ENCODE results near the gene LARP4B.

LARP4B gene

DNA sequence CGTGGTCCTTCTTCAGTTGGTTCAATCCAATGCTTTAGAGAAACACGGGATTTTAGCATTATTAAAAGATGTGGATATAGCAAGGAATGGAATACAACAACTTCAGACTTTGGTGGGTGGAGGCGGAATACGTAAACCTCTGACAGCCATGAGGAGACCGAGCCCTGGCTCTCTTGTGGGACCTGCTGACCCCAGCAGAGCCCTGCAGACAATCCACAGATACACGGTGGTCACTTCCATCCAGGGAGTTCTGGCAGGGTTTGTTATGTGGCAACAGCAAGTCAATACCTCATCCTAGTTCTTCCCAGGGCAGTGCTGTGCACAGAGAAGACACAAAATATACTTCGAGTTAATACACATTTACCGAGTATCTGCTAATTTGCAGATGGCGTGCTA lies 123.5 kb downstream of the LARP4B start:
- H2BK12ac ChIP-seq (ENCODE audit: low read length) = no peak overlapping the region
- no peak overlapping the region for H3K18ac ChIP-seq (ENCODE audit: low read length)
- H3K27me3 ChIP-seq (ENCODE audit: insufficient read depth, low read length) = no peaks in the 10 kb centered on the region
- no peak overlapping the region for H3K14ac ChIP-seq (ENCODE audit: low read length)
- no peak overlapping the region for H3K9ac ChIP-seq (ENCODE audit: low read length)
- H3K79me2 ChIP-seq (ENCODE audit: control insufficient read depth, insufficient read depth, low read length, poor library complexity) = no peaks in the 10 kb centered on the region
- no peak overlapping the region for H2AK5ac ChIP-seq (ENCODE audit: low read length)
- H2AFZ ChIP-seq (ENCODE audit: insufficient read depth, low read length, poor library complexity) = no peak overlapping the region
- H2BK5ac ChIP-seq (ENCODE audit: low read depth, low read length, poor library complexity) = no peak overlapping the region
- peaks cover 0 to 3% of the 10 kb centered on the region in 2 experiments for H3K4me1 ChIP-seq (ENCODE audit: control insufficient read depth in 1 of 2, insufficient read depth in 2 of 2, low read length in 2 of 2)
- H4K8ac ChIP-seq (ENCODE audit: low read depth, low read length) = no peak overlapping the region
- no peaks in the 10 kb centered on the region for H3K79me1 ChIP-seq (ENCODE audit: low read length)
- H3K4me2 ChIP-seq (ENCODE audit: low read length) = no peak overlapping the region
- no peak overlapping the region for H3K4ac ChIP-seq (ENCODE audit: low read depth, low read length)
- WGBS (ENCODE audit: extremely low coverage, insufficient coverage, insufficient read length) = no CpG with 5 or more reads among the region's 9 CpGs
- H4K91ac ChIP-seq (ENCODE audit: low read depth, low read length) = no peak overlapping the region
- H3K36me3 ChIP-seq (ENCODE audit: control insufficient read depth in 1 of 2, insufficient read depth in 2 of 2, low read length in 2 of 2) = peaks cover 55 to 63% of the 10 kb centered on the region in 2 experiments
- no peak for DNase-seq
- peaks cover 2% of the 10 kb centered on the region for H3K9me3 ChIP-seq (ENCODE audit: insufficient read depth, low read depth, low read length)
- no peak overlapping the region for H2BK120ac ChIP-seq (ENCODE audit: insufficient read depth, low read length, poor library complexity)
- no peak overlapping the region for H3K4me3 ChIP-seq (ENCODE audit: low read depth, low read length)
- H3K23ac ChIP-seq (ENCODE audit: low read length) = no peak overlapping the region
- no peak overlapping the region for H3K27ac ChIP-seq (ENCODE audit: low read depth, low read length)
- no peak overlapping the region for H4K12ac ChIP-seq (ENCODE audit: low read depth, low read length)

DNA sequence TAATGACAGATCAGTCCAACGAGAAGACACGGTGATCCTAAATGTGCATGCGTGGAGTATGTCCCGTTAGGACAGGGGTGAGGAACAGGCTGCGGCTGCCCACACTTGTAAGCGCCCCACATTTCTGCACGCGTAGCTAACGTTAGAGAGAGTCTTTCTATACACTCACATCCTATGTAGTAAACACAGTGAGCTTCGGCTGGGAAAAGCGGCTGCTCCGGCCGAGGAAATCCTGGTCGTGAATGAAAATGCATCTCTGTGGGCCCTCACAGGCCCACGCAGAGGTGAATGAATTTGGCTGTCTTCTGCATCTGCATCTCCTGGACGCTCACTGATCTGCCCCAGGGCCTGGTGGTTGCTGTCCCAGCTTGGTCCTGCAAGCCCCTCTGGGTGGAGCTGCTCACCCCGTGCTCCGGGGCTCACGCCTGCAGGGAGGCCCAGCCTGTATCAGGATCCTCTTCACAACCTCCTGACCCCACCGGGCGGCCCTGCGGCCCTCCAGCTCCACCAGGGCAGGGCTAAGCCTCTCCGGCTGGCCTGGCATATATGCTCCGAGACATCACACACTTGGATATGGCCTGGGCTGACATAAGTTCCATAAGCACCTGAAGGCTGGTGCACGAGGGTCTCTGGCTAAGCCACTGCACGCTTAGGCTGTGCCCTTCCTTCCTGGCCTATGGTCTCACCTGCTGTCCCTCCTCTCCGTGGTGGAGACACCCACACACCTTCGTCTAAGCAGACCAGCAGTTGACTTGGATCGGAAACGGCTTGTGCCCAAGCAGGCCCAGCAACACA lies 124.1 kb downstream of the LARP4B start:
- no peak overlapping the region for H2AK5ac ChIP-seq (ENCODE audit: low read length)
- H3K79me1 ChIP-seq (ENCODE audit: low read length) = no peaks in the 10 kb centered on the region
- H3K23ac ChIP-seq (ENCODE audit: low read length) = no peak overlapping the region
- no peak overlapping the region for H2BK120ac ChIP-seq (ENCODE audit: insufficient read depth, low read length, poor library complexity)
- peaks cover 2% of the 10 kb centered on the region for H3K9me3 ChIP-seq (ENCODE audit: insufficient read depth, low read depth, low read length)
- no peak overlapping the region for H3K4me2 ChIP-seq (ENCODE audit: low read length)
- H3K4ac ChIP-seq (ENCODE audit: low read depth, low read length) = no peak overlapping the region
- peaks cover 3% of the 10 kb centered on the region in 2 experiments for H3K4me1 ChIP-seq (ENCODE audit: control insufficient read depth in 1 of 2, insufficient read depth in 2 of 2, low read length in 2 of 2)
- H4K91ac ChIP-seq (ENCODE audit: low read depth, low read length) = no peak overlapping the region
- H2BK5ac ChIP-seq (ENCODE audit: low read depth, low read length, poor library complexity) = no peak overlapping the region
- H3K27me3 ChIP-seq (ENCODE audit: insufficient read depth, low read length) = no peaks in the 10 kb centered on the region
- H3K9ac ChIP-seq (ENCODE audit: low read length) = no peak overlapping the region
- H2BK12ac ChIP-seq (ENCODE audit: low read length) = no peak overlapping the region
- no CpG with 5 or more reads among the region's 30 CpGs for WGBS (ENCODE audit: extremely low coverage, insufficient coverage, insufficient read length)
- H3K18ac ChIP-seq (ENCODE audit: low read length) = no peak overlapping the region
- no peaks in the 10 kb centered on the region for H3K79me2 ChIP-seq (ENCODE audit: control insufficient read depth, insufficient read depth, low read length, poor library complexity)
- no peak overlapping the region for H3K14ac ChIP-seq (ENCODE audit: low read length)
- H4K12ac ChIP-seq (ENCODE audit: low read depth, low read length) = no peak overlapping the region
- no peak overlapping the region for H3K4me3 ChIP-seq (ENCODE audit: low read depth, low read length)
- H4K8ac ChIP-seq (ENCODE audit: low read depth, low read length) = no peak overlapping the region
- DNase-seq = no peak
- no peak overlapping the region for H3K27ac ChIP-seq (ENCODE audit: low read depth, low read length)
- peaks cover 52 to 59% of the 10 kb centered on the region in 2 experiments for H3K36me3 ChIP-seq (ENCODE audit: control insufficient read depth in 1 of 2, insufficient read depth in 2 of 2, low read length in 2 of 2)
- H2AFZ ChIP-seq (ENCODE audit: insufficient read depth, low read length, poor library complexity) = no peak overlapping the region

DNA sequence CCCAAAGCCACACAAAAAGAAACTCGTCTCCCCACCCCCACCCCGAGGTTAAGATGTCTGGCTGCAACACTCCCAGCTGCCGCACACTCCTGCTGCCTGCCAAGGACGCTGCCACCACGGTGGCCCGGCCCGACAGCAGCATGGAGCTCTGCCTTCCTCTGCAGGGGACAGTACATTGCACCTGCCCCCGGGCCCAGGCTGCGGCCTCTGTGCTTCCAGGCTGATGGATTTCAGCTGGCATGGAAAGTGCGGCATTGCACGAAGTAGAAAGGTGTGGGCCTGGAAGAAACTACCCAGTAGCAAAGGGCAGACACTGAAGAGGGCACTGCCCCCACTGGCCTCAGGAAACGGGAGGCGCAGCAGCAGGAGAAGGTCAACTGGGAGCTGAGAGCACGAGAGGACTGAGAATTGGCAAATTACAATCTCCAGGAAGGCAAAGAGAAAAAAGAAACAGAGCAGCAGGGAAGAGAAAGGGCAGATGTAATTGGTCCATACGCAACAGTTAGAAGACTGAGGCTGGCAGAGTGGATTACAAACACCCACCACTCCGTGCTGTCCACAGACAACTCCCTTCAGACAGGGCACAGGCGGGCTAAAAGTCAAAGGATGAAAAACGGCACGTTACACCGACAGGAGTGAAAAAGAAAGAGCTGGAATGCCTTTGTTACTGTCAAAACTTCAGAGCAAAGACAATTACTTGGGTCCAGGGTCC lies 124.9 kb downstream of the LARP4B start:
- Histone ChIP-seq H3K9me3 (ENCODE audit: insufficient read depth, low read depth, low read length) (peaks cover 2% of the 10 kb centered on the region), H3K4me3 (ENCODE audit: low read depth, low read length) (no peak overlapping the region), H3K4me2 (ENCODE audit: low read length) (no peak overlapping the region), H3K18ac (ENCODE audit: low read length) (no peak overlapping the region), H3K27ac (ENCODE audit: low read depth, low read length) (no peak overlapping the region), H4K12ac (ENCODE audit: low read depth, low read length) (no peak overlapping the region), H3K14ac (ENCODE audit: low read length) (no peak overlapping the region), H3K79me1 (ENCODE audit: low read length) (no peaks in the 10 kb centered on the region), H3K27me3 (ENCODE audit: insufficient read depth, low read length) (no peaks in the 10 kb centered on the region), H4K91ac (ENCODE audit: low read depth, low read length) (no peak overlapping the region), H3K9ac (ENCODE audit: low read length) (no peak overlapping the region), H3K4ac (ENCODE audit: low read depth, low read length) (no peak overlapping the region), H3K36me3 (ENCODE audit: control insufficient read depth in 1 of 2, insufficient read depth in 2 of 2, low read length in 2 of 2) (peaks cover 46 to 52% of the 10 kb centered on the region in 2 experiments), H3K23ac (ENCODE audit: low read length) (no peak overlapping the region), H2BK5ac (ENCODE audit: low read depth, low read length, poor library complexity) (no peak overlapping the region), H2BK12ac (ENCODE audit: low read length) (no peak overlapping the region), H3K79me2 (ENCODE audit: control insufficient read depth, insufficient read depth, low read length, poor library complexity) (no peaks in the 10 kb centered on the region), H3K4me1 (ENCODE audit: control insufficient read depth in 1 of 2, insufficient read depth in 2 of 2, low read length in 2 of 2) (peaks cover 4 to 5% of the 10 kb centered on the region in 2 experiments), H2BK120ac (ENCODE audit: insufficient read depth, low read length, poor library complexity) (no peak overlapping the region), H4K8ac (ENCODE audit: low read depth, low read length) (no peak overlapping the region), H2AFZ (ENCODE audit: insufficient read depth, low read length, poor library complexity) (no peak overlapping the region), H2AK5ac (ENCODE audit: low read length) (no peak overlapping the region)
- DNase-seq = no peak
- no CpG with 5 or more reads among the region's 20 CpGs for WGBS (ENCODE audit: extremely low coverage, insufficient coverage, insufficient read length)

DNA sequence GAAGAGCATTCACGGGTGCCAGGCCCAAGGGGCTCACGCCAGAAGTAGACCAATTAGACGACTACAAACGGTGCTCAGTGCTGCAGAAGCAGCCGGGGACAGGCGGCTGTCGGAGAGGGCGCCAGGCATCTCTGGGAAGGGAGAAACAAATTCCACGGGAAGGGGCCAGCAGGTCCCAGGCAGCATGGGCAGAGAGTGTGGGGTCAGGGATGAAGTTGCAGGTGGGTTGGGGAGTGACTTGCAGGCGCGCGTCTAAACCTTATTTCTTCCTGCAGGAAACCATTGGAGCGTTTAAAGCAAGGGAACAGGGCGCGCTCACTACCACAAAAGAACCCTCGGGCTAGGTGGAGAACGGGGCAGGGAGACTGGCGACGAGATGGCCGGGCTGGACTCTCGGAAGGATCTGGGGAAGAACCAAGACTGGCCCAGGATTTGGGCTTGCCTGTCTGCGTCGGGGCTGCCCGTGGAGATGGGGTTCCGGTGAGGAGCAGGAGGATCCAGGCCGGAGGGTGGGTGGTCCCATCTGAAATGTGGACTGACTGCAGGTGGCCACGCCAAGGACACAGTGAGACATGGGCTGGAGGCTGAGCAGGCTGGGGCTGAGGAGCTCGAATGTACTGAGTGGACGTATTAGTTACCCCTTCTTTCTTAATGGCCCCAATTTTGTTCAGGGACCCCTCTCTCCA lies 125.7 kb downstream of the LARP4B start:
- Histone ChIP-seq H4K8ac (ENCODE audit: low read depth, low read length) (no peak overlapping the region), H2BK120ac (ENCODE audit: insufficient read depth, low read length, poor library complexity) (no peak overlapping the region), H3K9ac (ENCODE audit: low read length) (no peak overlapping the region), H3K36me3 (ENCODE audit: control insufficient read depth in 1 of 2, insufficient read depth in 2 of 2, low read length in 2 of 2) (peaks cover 46 to 52% of the 10 kb centered on the region in 2 experiments), H3K79me2 (ENCODE audit: control insufficient read depth, insufficient read depth, low read length, poor library complexity) (no peaks in the 10 kb centered on the region), H3K9me3 (ENCODE audit: insufficient read depth, low read depth, low read length) (peaks cover 2% of the 10 kb centered on the region), H3K4ac (ENCODE audit: low read depth, low read length) (no peak overlapping the region), H2BK5ac (ENCODE audit: low read depth, low read length, poor library complexity) (no peak overlapping the region), H4K12ac (ENCODE audit: low read depth, low read length) (no peak overlapping the region), H3K23ac (ENCODE audit: low read length) (no peak overlapping the region), H3K4me1 (ENCODE audit: control insufficient read depth in 1 of 2, insufficient read depth in 2 of 2, low read length in 2 of 2) (peaks cover 4 to 5% of the 10 kb centered on the region in 2 experiments), H3K18ac (ENCODE audit: low read length) (no peak overlapping the region), H2AFZ (ENCODE audit: insufficient read depth, low read length, poor library complexity) (no peak overlapping the region), H3K4me2 (ENCODE audit: low read length) (no peak overlapping the region), H3K27ac (ENCODE audit: low read depth, low read length) (no peak overlapping the region), H2AK5ac (ENCODE audit: low read length) (no peak overlapping the region), H4K91ac (ENCODE audit: low read depth, low read length) (no peak overlapping the region), H3K14ac (ENCODE audit: low read length) (no peak overlapping the region), H3K4me3 (ENCODE audit: low read depth, low read length) (peak overlapping the region; percentile 6), H3K79me1 (ENCODE audit: low read length) (no peaks in the 10 kb centered on the region), H2BK12ac (ENCODE audit: low read length) (no peak overlapping the region), H3K27me3 (ENCODE audit: insufficient read depth, low read length) (no peaks in the 10 kb centered on the region)
- no CpG with 5 or more reads among the region's 29 CpGs for WGBS (ENCODE audit: extremely low coverage, insufficient coverage, insufficient read length)
- DNase-seq = no peak
